ENCODE data around the gene AFP.

AFP gene

DNA sequence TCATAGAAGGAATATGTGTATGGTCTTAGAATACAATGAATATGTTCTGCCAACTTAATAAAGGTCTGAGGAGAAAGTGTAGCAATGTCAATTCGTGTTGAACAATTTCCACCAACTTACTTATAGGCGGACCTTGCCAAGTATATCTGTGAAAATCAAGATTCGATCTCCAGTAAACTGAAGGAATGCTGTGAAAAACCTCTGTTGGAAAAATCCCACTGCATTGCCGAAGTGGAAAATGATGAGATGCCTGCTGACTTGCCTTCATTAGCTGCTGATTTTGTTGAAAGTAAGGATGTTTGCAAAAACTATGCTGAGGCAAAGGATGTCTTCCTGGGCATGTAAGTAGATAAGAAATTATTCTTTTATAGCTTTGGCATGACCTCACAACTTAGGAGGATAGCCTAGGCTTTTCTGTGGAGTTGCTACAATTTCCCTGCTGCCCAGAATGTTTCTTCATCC lies 22.7 kb upstream of the AFP start:
- Histone ChIP-seq H3K9me2 (replicated peaks; ENCODE audit: low read depth, low read length) (no peaks in the 10 kb centered on the region), H3K9ac (ENCODE audit: low read depth, low read length, poor library complexity, severe bottlenecking) (no peak overlapping the region), H2AFZ (ENCODE audit: low read length) (no peak overlapping the region), H3K9me3 (ENCODE audit: insufficient read depth, low read depth, low read length) (no peaks in the 10 kb centered on the region), H3K4me3 (ENCODE audit: low read length, poor library complexity, severe bottlenecking) (no peak overlapping the region), H3K36me3 (ENCODE audit: insufficient read depth, low read length) (no peaks in the 10 kb centered on the region), H4K20me1 (ENCODE audit: insufficient read depth, low read length, poor library complexity, severe bottlenecking) (no peaks in the 10 kb centered on the region), H3K27me3 (ENCODE audit: insufficient read depth, low read length, poor library complexity, severe bottlenecking) (no peaks in the 10 kb centered on the region), H3F3A (ENCODE audit: low read depth) (no peaks in the 10 kb centered on the region), H3K79me2 (ENCODE audit: insufficient read depth, low read length) (no peaks in the 10 kb centered on the region), H3K4me2 (ENCODE audit: low read depth, low read length, poor library complexity, severe bottlenecking) (no peak overlapping the region), H3K4me1 (ENCODE audit: insufficient read depth, low read length, poor library complexity, severe bottlenecking) (no peaks in the 10 kb centered on the region)
- no peak for TF ChIP-seq EZH2phosphoT487 (IDR thresholded peaks at IDR 0.05; ENCODE audit: borderline replicate concordance)
- TF ChIP-seq, protein P1, sequence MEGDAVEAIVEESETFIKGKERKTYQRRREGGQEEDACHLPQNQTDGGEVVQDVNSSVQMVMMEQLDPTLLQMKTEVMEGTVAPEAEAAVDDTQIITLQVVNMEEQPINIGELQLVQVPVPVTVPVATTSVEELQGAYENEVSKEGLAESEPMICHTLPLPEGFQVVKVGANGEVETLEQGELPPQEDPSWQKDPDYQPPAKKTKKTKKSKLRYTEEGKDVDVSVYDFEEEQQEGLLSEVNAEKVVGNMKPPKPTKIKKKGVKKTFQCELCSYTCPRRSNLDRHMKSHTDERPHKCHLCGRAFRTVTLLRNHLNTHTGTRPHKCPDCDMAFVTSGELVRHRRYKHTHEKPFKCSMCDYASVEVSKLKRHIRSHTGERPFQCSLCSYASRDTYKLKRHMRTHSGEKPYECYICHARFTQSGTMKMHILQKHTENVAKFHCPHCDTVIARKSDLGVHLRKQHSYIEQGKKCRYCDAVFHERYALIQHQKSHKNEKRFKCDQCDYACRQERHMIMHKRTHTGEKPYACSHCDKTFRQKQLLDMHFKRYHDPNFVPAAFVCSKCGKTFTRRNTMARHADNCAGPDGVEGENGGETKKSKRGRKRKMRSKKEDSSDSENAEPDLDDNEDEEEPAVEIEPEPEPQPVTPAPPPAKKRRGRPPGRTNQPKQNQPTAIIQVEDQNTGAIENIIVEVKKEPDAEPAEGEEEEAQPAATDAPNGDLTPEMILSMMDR (conservative IDR thresholded peaks at IDR 0.05; ENCODE audit: low read length) = no peak

DNA sequence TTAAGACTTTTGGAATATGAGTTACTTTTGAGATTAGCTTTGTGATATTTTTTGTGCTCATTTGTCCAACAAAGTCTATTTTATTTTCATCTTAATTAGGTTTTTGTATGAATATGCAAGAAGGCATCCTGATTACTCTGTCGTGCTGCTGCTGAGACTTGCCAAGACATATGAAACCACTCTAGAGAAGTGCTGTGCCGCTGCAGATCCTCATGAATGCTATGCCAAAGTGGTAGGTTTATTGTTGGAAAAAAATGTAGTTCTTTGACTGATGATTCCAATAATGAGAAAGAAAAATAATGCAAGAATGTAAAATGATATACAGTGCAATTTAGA lies 21.1 kb upstream of the AFP start:
- Histone ChIP-seq H4K20me1 (ENCODE audit: insufficient read depth, low read length, poor library complexity, severe bottlenecking) (no peaks in the 10 kb centered on the region), H3F3A (ENCODE audit: low read depth) (no peaks in the 10 kb centered on the region), H2AFZ (ENCODE audit: low read length) (no peak overlapping the region), H3K4me2 (ENCODE audit: low read depth, low read length, poor library complexity, severe bottlenecking) (no peak overlapping the region), H3K4me3 (ENCODE audit: low read length, poor library complexity, severe bottlenecking) (no peak overlapping the region), H3K4me1 (ENCODE audit: insufficient read depth, low read length, poor library complexity, severe bottlenecking) (no peaks in the 10 kb centered on the region), H3K9ac (ENCODE audit: low read depth, low read length, poor library complexity, severe bottlenecking) (no peak overlapping the region), H3K27me3 (ENCODE audit: insufficient read depth, low read length, poor library complexity, severe bottlenecking) (no peaks in the 10 kb centered on the region), H3K9me2 (replicated peaks; ENCODE audit: low read depth, low read length) (no peaks in the 10 kb centered on the region), H3K9me3 (ENCODE audit: insufficient read depth, low read depth, low read length) (no peaks in the 10 kb centered on the region), H3K79me2 (ENCODE audit: insufficient read depth, low read length) (no peaks in the 10 kb centered on the region), H3K36me3 (ENCODE audit: insufficient read depth, low read length) (no peaks in the 10 kb centered on the region)
- TF ChIP-seq, protein P1 (conservative IDR thresholded peaks at IDR 0.05; ENCODE audit: low read length) = no peak
- TF ChIP-seq EZH2phosphoT487 (IDR thresholded peaks at IDR 0.05; ENCODE audit: borderline replicate concordance) = no peak

DNA sequence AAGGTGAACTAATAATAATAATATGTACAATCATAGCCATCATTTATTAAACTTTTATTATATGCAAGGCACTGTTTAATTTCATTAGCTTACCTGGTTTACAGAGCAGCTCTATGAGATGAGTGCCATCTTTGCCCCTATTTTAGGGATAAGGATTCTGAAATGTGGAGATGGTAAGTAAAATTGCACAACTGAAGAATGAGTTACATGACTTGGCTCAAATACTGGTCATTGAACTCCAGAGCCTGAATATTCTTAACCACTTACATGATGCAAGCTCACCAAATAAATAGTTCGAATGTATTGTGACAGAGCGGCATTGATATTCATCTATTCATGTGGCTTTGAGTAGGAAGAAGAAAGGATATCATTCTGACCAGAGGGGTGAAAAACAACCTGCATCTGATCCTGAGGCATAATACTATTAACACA lies 20.2 kb upstream of the AFP start:
- H3K9me2 ChIP-seq (replicated peaks; ENCODE audit: low read depth, low read length) = no peaks in the 10 kb centered on the region
- no peaks in the 10 kb centered on the region for H3K36me3 ChIP-seq (ENCODE audit: insufficient read depth, low read length)
- no peaks in the 10 kb centered on the region for H3K79me2 ChIP-seq (ENCODE audit: insufficient read depth, low read length)
- no peak overlapping the region for H2AFZ ChIP-seq (ENCODE audit: low read length)
- H3K9ac ChIP-seq (ENCODE audit: low read depth, low read length, poor library complexity, severe bottlenecking) = no peak overlapping the region
- H3K4me3 ChIP-seq (ENCODE audit: low read length, poor library complexity, severe bottlenecking) = no peak overlapping the region
- no peaks in the 10 kb centered on the region for H3K4me1 ChIP-seq (ENCODE audit: insufficient read depth, low read length, poor library complexity, severe bottlenecking)
- H3K27me3 ChIP-seq (ENCODE audit: insufficient read depth, low read length, poor library complexity, severe bottlenecking) = no peaks in the 10 kb centered on the region
- H3K4me2 ChIP-seq (ENCODE audit: low read depth, low read length, poor library complexity, severe bottlenecking) = no peak overlapping the region
- no peaks in the 10 kb centered on the region for H3K9me3 ChIP-seq (ENCODE audit: insufficient read depth, low read depth, low read length)
- TF ChIP-seq, protein P1 (conservative IDR thresholded peaks at IDR 0.05; ENCODE audit: low read length) = no peak
- no peaks in the 10 kb centered on the region for H4K20me1 ChIP-seq (ENCODE audit: insufficient read depth, low read length, poor library complexity, severe bottlenecking)
- H3F3A ChIP-seq (ENCODE audit: low read depth) = no peaks in the 10 kb centered on the region
